Measurements from ENCODE around the gene INO80E. TPM values are rescaled to one million over a fixed set of nuclear protein-coding genes. Genes with fewer than 3 reads are reported as not detected.

The INO80E gene
- total and polyA plus RNA-seq, 8 donors = 42.1 to 59.6 (median 51.6) TPM

- Histone ChIP-seq H3K4me1 (peaks cover 7 to 20% of the 10 kb centered on the region in 2 donors), H3K4me3 (no peak overlapping the region), H3K9me3 (no peaks in the 10 kb centered on the region), H3K27ac (no peak overlapping the region), H3K36me3 (peaks cover 0 to 47% of the 10 kb centered on the region in 2 donors), H3K27me3 (no peaks in the 10 kb centered on the region)
- ATAC-seq = no peak
- no peak for TF ChIP-seq CTCF (IDR thresholded peaks at IDR 0.05)
- intact Hi-C loops (cut with DNase I) = loop anchor here in 1 of 2 donors (10.0 kb wide), 3 partner anchors 75 to 295 kb away; partner anchors contain the start of gene KCTD13
- DNase-seq = no peak
Measured at GRCh38 chr16:29999605-30000004, 3.6 kb downstream of the INO80E start.

DNA sequence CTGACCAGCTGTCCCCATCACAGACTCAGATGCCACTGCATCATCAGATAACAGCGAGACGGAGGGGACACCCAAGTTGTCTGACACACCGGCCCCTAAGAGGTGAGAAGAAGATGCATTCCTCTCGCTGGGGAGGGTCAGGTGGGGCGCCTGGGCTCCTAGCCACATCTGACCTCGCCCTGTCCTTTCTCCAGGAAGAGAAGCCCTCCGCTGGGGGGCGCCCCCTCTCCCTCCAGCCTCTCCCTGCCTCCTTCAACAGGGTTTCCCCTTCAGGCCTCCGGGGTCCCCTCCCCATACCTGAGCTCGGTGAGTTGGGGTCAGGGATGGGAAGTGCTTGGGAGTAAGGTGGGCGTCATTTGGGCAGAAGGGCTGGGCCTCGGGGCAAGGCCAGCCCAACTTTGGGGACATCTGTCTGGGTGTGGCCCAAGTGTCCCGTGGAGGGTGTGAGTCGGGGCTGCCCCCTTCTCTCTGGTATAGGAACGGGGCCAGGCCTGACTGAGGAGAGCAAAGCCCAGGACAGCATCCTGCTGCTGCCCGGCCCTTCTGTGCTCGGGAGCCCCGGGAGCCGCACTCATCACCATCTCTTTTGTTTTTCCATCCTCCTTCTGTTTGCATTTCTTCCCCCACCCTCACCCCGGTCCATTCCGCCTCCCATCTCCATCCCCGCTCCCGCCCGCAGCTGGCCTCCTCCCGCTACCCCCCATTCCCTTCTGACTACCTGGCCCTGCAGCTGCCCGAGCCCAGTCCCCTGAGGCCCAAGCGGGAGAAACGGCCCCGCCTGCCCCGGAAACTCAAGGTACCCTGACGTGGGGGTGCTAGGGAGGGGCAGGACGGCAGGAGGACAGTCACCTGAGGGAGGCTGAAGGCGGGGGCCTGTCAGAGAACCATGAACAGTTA, 4.9 kb downstream of the INO80E start:
- DNase-seq = no peak

DNA sequence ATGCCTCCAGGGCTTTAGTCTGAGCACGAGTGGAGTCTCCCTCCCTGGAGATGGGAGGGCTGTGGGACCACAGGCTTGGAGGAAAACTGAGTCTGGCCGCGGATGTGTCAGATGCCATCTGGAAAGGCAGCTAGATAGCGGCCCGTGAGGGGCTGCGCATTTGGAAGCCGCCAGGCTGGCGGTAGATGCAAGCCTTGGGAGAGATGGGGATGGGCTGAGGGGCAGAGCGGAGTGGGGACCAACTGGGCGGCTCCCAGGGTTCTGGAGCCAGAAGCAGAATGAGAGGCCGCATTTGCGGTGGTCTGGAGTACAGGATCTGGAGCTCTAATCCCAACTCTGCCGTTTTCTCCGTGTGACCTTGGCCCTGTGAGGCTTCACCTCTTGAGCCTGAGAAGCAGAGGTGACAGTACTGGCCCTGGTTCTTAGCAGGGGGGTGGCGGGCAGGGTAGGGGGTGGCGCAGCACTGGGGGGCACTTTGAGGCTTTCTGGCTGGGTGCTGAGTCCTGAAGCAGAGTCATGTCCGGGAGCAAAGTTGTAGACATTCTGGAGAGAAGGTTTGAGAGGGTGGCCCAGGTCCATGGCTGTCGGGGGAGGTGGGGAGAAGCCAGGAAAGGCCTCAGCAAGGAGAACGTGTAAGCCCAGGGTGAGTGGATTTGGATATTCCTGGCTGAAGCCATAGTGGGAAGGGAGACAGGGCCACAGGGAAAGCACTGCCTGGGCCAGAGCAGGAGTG, 6.7 kb downstream of the INO80E start:
- ATAC-seq (no peak), DNase-seq (no peak)
- Histone ChIP-seq H3K4me3 (no peak overlapping the region), H3K27ac (no peak overlapping the region), H3K27me3 (peaks cover 0 to 7% of the 10 kb centered on the region in 2 donors), H3K9me3 (no peaks in the 10 kb centered on the region), H3K36me3 (peaks cover 0 to 47% of the 10 kb centered on the region in 2 donors), H3K4me1 (peaks cover 0 to 11% of the 10 kb centered on the region in 2 donors)
- intact Hi-C loops (cut with DNase I) = loop anchor here in 1 of 2 donors (10.0 kb wide), 3 partner anchors 78 to 298 kb away; partner anchors contain the start of gene KCTD13
- TF ChIP-seq CTCF (IDR thresholded peaks at IDR 0.05) = no peak

More for the DNA sequence above, 4.9 kb downstream of the INO80E start:
- Histone ChIP-seq H3K27ac (no peak overlapping the region), H3K9me3 (no peaks in the 10 kb centered on the region), H3K27me3 (no peaks in the 10 kb centered on the region), H3K4me1 (peaks cover 5 to 21% of the 10 kb centered on the region in 2 donors), H3K4me3 (no peak overlapping the region), H3K36me3 (peaks cover 0 to 47% of the 10 kb centered on the region in 2 donors)
- intact Hi-C loops (cut with DNase I) = loop anchor here in 1 of 2 donors (10.0 kb wide), 3 partner anchors 76 to 296 kb away; partner anchors contain the start of gene KCTD13
- no peak for ATAC-seq
- TF ChIP-seq CTCF (IDR thresholded peaks at IDR 0.05) = no peak

DNA sequence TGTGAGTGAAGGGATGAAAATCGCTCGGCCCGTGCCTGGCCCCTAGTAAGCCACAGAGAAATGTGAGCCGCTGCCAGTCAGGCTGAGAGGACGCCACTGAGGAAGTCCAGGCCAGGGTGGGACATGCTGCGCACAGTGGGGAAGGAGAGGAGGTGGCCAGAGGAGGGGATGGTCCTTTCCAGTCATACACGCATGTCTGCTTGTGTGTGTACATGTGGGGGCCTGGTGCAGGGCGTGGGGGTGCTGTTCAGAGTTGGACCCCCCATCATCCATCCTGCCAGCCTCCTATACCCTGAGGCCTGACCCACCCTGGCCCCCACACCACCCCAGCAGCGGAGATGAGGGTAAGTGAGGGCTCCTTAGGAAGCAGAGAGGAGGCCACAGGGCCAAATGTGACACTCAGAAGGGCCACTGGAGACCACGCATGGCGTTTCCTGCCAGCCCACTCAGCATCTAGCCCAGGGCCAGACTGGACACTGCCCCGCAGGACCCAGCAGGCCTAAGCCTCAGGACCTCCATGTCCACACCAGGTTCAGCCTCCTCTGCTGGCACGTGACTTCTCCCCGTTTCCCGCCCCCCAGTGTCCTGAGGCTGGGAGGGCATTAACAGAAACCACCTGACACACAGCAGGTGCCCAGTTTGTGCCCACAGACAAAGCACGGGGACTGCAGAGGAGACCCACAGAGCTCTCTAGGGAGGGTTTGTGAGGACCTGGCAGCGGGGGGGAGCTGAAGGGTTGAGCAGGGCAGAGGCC, 7.8 kb downstream of the INO80E start:
- Histone ChIP-seq H3K27me3 (peaks cover 0 to 18% of the 10 kb centered on the region in 2 donors), H3K4me1 (peaks cover 0 to 11% of the 10 kb centered on the region in 2 donors), H3K9me3 (no peaks in the 10 kb centered on the region), H3K36me3 (peaks cover 0 to 41% of the 10 kb centered on the region in 2 donors), H3K27ac (no peak overlapping the region), H3K4me3 (no peak overlapping the region)
- intact Hi-C loops (cut with DNase I) = loop anchor here in 1 of 2 donors (10.0 kb wide), 3 partner anchors 79 to 299 kb away; partner anchors contain the start of gene KCTD13
- TF ChIP-seq CTCF (IDR thresholded peaks at IDR 0.05) = no peak
- ATAC-seq = no peak
- DNase-seq = peak in 1 of 4 donors; percentile 45
